ENCODE data around the gene ITGA7.

GRCh38 chr12:55693323-55694187, 14.1 kb downstream of the ITGA7 start:
- TF ChIP-seq CTCF (IDR thresholded peaks at IDR 0.05; ENCODE audit: low read depth, low read length) (no peak), POLR2A (IDR thresholded peaks at IDR 0.05; ENCODE audit: extremely low read depth, insufficient read length) (no peak)
